Activated CD4-positive, alpha-beta T cell treated with anti-CD3 and anti-CD28 coated beads, Interleukin-2, Interleukin-6, amounts not matched to agents 100 ng/mL and 50 ng/mL, durations not matched to agents 16 hours and 8 hours (primary cell): ENCODE measurements around the gene OLIG3.

Source experiments
- DNase-seq: peaks from one replicate; pipeline ENCODE4 v3.0.0-alpha.2; 2020

OLIG3 gene

DNA sequence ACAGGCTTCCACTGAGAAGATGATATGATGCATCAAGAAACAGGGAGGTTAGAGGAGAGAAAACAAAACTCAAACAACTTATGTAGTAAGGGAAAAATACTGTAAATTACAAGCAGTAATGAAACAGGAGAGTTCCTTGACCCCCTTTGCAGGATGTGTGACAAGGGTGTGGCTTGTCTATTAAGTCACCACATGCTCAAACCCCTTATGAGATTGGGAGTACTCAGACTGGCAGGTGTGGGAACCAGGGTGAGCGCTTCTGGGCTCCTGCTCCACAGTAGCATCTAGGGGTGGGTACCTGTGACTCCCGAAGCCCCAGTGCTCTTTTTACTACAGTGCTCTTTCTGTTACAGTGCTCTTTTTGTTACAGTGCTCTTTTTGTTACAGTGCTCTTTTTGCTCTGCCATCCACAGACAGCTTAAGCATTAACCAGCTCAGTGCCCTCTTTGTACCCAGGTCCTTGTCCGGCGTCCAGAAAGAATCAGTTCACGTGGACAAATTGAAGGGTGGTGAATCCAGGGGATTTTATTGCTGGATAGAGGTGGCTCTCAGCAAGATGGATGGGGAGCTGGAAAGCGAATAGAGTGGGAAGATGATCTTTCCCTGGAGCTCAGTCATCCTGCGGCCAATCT lies 28.7 kb downstream of the OLIG3 start:
- DNase-seq, result no peak

DNA sequence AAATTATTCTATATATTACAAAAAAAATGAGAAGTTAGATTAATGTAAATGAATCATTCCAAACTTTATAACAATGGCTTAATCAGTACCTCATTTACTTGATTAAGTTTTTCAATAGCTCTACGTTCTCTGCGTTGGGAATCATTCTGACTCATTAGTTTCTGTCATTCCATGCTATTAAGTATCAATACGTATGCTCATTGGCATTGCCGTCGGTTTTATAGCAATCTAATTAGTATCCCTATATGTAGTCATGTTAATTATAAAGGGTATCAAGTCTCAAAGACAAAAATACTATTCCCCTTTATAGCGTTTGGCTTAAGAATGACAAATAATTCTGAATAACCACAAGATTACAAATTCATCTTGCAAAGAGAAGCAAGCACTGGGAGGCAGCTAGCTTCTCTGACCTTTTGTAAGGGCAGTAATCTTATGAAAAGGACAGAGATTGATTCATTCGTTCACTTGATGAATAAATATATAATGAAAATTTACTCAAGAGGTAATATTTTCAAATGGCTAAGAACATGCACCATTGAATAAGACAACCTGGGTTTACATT lies 41.8 kb downstream of the OLIG3 start:
- no peak for DNase-seq

DNA sequence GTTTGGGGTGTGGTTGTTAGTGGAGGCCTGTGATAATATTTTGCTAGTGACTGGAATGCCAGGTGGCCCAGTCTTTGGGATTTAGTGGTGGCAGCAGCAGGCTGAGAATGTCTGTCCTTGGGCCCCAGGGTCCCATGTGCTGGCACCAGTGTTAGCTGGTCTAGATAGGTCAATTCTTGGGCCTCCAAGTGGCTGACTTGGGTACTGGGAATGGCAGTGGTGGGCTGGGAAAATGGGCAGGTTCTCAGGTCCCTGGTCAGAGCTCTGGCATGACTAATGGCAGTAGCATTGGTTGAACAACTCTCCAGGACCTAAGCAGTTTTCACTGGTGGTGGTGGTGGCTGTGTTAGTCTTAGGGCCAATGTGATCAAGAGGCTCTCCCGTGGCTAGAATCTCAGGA lies 50.3 kb downstream of the OLIG3 start:
- no peak for DNase-seq
